Suprapubic skin (tissue), 4 donors: Measurements from ENCODE around the gene LRRC8D. TPM values are rescaled to one million over a fixed set of nuclear protein-coding genes. Genes with fewer than 3 reads are reported as not detected.

Experiments
- DNase-seq, 2 donors: peaks; one replicate each; pipeline ENCODE4 v3.0.0-alpha.2; 2019; ENCODE audit warnings: low spot score in 2 of 2
- H3K27ac ChIP-seq: fragments of 200-600 bp; sonication (generic); one replicate; pipeline ENCODE4 v1.5.1; 2019
- H3K27me3 ChIP-seq: fragments of 200-600 bp; sonication (generic); one replicate; pipeline ENCODE4 v1.5.1; 2019
- H3K36me3 ChIP-seq: fragments of 200-600 bp; sonication (generic); one replicate; pipeline ENCODE4 v1.5.1; 2019
- H3K4me1 ChIP-seq: fragments of 200-600 bp; sonication (generic); one replicate; pipeline ENCODE4 v1.5.1; 2019
- H3K4me3 ChIP-seq: fragments of 200-600 bp; sonication (generic); one replicate; pipeline ENCODE4 v1.5.1; 2019; ENCODE audit warnings: mild to moderate bottlenecking
- H3K9me3 ChIP-seq: fragments of 200-600 bp; sonication (generic); one replicate; pipeline ENCODE4 v1.5.1; 2019
- EP300 ChIP-seq: sonication (generic); formaldehyde crosslinking; IDR thresholded peaks from one replicate; pipeline ENCODE4 v1.6.1; 2017; ENCODE audit warnings: antibody characterized with exemption
- POLR2A ChIP-seq, 2 donors: fragments of 450-650 bp; IDR thresholded peaks; one replicate each; pipeline ENCODE4 v1.6.1; 2017; ENCODE audit warnings: antibody characterized with exemption in 2 of 2, mild to moderate bottlenecking in 2 of 2, moderate library complexity in 2 of 2
- POLR2AphosphoS5 ChIP-seq, 3 donors: sonication (generic); formaldehyde crosslinking; IDR thresholded peaks; one replicate each; pipeline ENCODE4 v1.6.1; 2017; ENCODE audit warnings: antibody characterized with exemption in 3 of 3
- WGBS: methylation state at CpG from one replicate; pipeline ENCODE4 v1.1.5; 2018; 5-methylcytosine and 5-hydroxymethylcytosine counted together
- total RNA-seq, 4 donors: library from RNA; depleted of rRNA; stranded (reverse); fragments of >200 nt; gene quantifications; one replicate each; pipeline ENCODE4 v1.1.0, GENCODE V29; 2016
- TF ChIP-seq, protein P1 (sequence below), 2 donors: fragments of 200-600 bp in 1 of 2; fragments of 450-650 bp in 1 of 2; sonication (generic) in 1 of 2; IDR thresholded peaks; one replicate each; pipeline ENCODE4 v1.5.1; 2016 to 2019; ENCODE audit warnings: antibody characterized with exemption in 2 of 2, mild to moderate bottlenecking in 1 of 2, moderate library complexity in 1 of 2

LRRC8D gene
- total RNA-seq, 4 donors from 2014 or later = 11.7 to 24.8 (median 21.6) TPM

- TF ChIP-seq, protein P1, sequence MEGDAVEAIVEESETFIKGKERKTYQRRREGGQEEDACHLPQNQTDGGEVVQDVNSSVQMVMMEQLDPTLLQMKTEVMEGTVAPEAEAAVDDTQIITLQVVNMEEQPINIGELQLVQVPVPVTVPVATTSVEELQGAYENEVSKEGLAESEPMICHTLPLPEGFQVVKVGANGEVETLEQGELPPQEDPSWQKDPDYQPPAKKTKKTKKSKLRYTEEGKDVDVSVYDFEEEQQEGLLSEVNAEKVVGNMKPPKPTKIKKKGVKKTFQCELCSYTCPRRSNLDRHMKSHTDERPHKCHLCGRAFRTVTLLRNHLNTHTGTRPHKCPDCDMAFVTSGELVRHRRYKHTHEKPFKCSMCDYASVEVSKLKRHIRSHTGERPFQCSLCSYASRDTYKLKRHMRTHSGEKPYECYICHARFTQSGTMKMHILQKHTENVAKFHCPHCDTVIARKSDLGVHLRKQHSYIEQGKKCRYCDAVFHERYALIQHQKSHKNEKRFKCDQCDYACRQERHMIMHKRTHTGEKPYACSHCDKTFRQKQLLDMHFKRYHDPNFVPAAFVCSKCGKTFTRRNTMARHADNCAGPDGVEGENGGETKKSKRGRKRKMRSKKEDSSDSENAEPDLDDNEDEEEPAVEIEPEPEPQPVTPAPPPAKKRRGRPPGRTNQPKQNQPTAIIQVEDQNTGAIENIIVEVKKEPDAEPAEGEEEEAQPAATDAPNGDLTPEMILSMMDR (IDR thresholded peaks at IDR 0.05) = no peak
- TF ChIP-seq POLR2AphosphoS5 (IDR thresholded peaks at IDR 0.05) = no peak
- H3K4me1 ChIP-seq = no peaks in the 10 kb centered on the region
- no peak for DNase-seq
- no peaks in the 10 kb centered on the region for H3K9me3 ChIP-seq
- 79% methylated on average over 4 of the region's 4 CpGs for WGBS
- H3K27me3 ChIP-seq = no peaks in the 10 kb centered on the region
- H3K36me3 ChIP-seq = no peaks in the 10 kb centered on the region
- H3K4me3 ChIP-seq = no peak overlapping the region
- H3K27ac ChIP-seq = no peak overlapping the region
Observed at GRCh38 chr1:89799495-89799894, 21.3 kb upstream of the LRRC8D start.

- DNase-seq = no peak
- Histone ChIP-seq H3K36me3 (no peaks in the 10 kb centered on the region), H3K9me3 (no peaks in the 10 kb centered on the region), H3K27me3 (no peaks in the 10 kb centered on the region), H3K4me3 (no peak overlapping the region), H3K27ac (no peak overlapping the region), H3K4me1 (peaks cover 2% of the 10 kb centered on the region)
- 82% methylated on average over 4 of the region's 4 CpGs for WGBS
- TF ChIP-seq, protein P1 (IDR thresholded peaks at IDR 0.05) = no peak
- no peak for TF ChIP-seq POLR2A (IDR thresholded peaks at IDR 0.05)
- no peak for TF ChIP-seq EP300
Observed at GRCh38 chr1:89800022-89800655, 20.7 kb upstream of the LRRC8D start.

DNA sequence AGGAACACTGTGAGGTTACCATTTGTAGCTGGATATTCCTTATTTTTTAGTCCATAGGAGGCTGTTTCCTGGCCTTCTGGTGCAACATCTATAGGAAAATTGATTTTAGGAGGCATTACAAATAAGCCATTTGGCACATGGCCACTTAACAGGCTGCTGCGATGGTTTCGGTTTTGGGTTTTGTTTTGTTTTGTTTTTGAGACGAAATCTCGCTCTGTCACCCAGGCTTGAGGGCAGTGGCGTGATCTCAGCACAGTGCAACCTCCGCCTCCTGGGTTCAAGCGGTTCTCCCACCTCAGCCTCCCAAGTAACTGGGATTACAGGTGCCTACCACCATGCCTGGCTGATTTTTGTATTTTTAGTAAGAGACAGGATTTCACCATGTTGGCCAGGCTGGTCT is 20.1 kb upstream of the LRRC8D start:
- H3K27ac ChIP-seq = no peak overlapping the region
- no peaks in the 10 kb centered on the region for H3K9me3 ChIP-seq
- TF ChIP-seq POLR2AphosphoS5 (IDR thresholded peaks at IDR 0.05) (no peak), EP300 (no peak), POLR2A (IDR thresholded peaks at IDR 0.05) (no peak)
- TF ChIP-seq, protein P1 (IDR thresholded peaks at IDR 0.05) = no peak
- H3K36me3 ChIP-seq = no peaks in the 10 kb centered on the region
- no peaks in the 10 kb centered on the region for H3K27me3 ChIP-seq
- WGBS = 82% methylated on average over 7 of the region's 7 CpGs
- peaks cover 2% of the 10 kb centered on the region for H3K4me1 ChIP-seq
- no peak for DNase-seq
- H3K4me3 ChIP-seq = no peak overlapping the region

- no peak for DNase-seq
- no peaks in the 10 kb centered on the region for H3K27me3 ChIP-seq
- no peaks in the 10 kb centered on the region for H3K36me3 ChIP-seq
- no peaks in the 10 kb centered on the region for H3K9me3 ChIP-seq
- peaks cover 2% of the 10 kb centered on the region for H3K4me1 ChIP-seq
- 49% methylated on average over 2 of the region's 2 CpGs for WGBS
- no peak overlapping the region for H3K4me3 ChIP-seq
- TF ChIP-seq, protein P1 (IDR thresholded peaks at IDR 0.05) = no peak
- TF ChIP-seq POLR2AphosphoS5 (IDR thresholded peaks at IDR 0.05) (no peak), POLR2A (IDR thresholded peaks at IDR 0.05) (no peak), EP300 (no peak)
- H3K27ac ChIP-seq = no peak overlapping the region
Observed at GRCh38 chr1:89802051-89802450, 18.8 kb upstream of the LRRC8D start.

- no peaks in the 10 kb centered on the region for H3K27me3 ChIP-seq
Observed at GRCh38 chr1:89802841-89803240, 18.0 kb upstream of the LRRC8D start.

More at GRCh38 chr1:89802841-89803240, 18.0 kb upstream of the LRRC8D start:
- Histone ChIP-seq H3K27ac (no peak overlapping the region), H3K36me3 (no peaks in the 10 kb centered on the region), H3K4me1 (peaks cover 2% of the 10 kb centered on the region), H3K9me3 (no peaks in the 10 kb centered on the region), H3K4me3 (no peak overlapping the region)
- DNase-seq = no peak
- TF ChIP-seq POLR2AphosphoS5 (IDR thresholded peaks at IDR 0.05) = no peak
- no peak for TF ChIP-seq POLR2A (IDR thresholded peaks at IDR 0.05)
- no peak for TF ChIP-seq EP300
- TF ChIP-seq, protein P1 (IDR thresholded peaks at IDR 0.05) = no peak
- WGBS = 51% methylated on average over 2 of the region's 2 CpGs
